HepG2 (cell line): Measurements from ENCODE around the gene KPNB1. TPM values are rescaled to one million over a fixed set of nuclear protein-coding genes. Genes with fewer than 3 reads are reported as not detected.

Source experiments
- FLYWCH1 ChIP-seq: sonication (generic); formaldehyde crosslinking; IDR thresholded peaks from 2 replicates; pipeline ENCODE4 v1.8.1; 2023; ENCODE audit warnings: mild to moderate bottlenecking, missing genetic modification reagents
- JUND ChIP-seq: sonication (generic); formaldehyde crosslinking; IDR thresholded peaks from 2 replicates; pipeline ENCODE4 v1.8.0; 2022; ENCODE audit warnings: mild to moderate bottlenecking, missing genetic modification reagents
- SIX1 ChIP-seq: sonication (generic); formaldehyde crosslinking; IDR thresholded peaks from 2 replicates; pipeline ENCODE4 v1.4.0; 2020; ENCODE audit warnings: missing genetic modification reagents, borderline replicate concordance
- SNAPC2 ChIP-seq: sonication (generic); formaldehyde crosslinking; IDR thresholded peaks from 2 replicates; pipeline ENCODE4 v1.8.1; 2022; ENCODE audit warnings: mild to moderate bottlenecking, missing genetic modification reagents
- SP2 ChIP-seq: sonication (generic); formaldehyde crosslinking; IDR thresholded peaks from 2 replicates; pipeline ENCODE4 v1.5.1; 2020; ENCODE audit warnings: mild to moderate bottlenecking, missing genetic modification reagents
- TEAD3 ChIP-seq: optimal IDR thresholded peaks from 2 replicates; pipeline ENCODE3; 2016; ENCODE audit warnings: borderline replicate concordance
- TOE1 ChIP-seq: sonication (generic); formaldehyde crosslinking; IDR thresholded peaks from 2 replicates; pipeline ENCODE4 v1.4.0; 2020; ENCODE audit warnings: mild to moderate bottlenecking, missing genetic modification reagents
- TP53 ChIP-seq: sonication (generic); formaldehyde crosslinking; conservative IDR thresholded peaks from 2 replicates; pipeline ENCODE4 v1.4.0; 2020; ENCODE audit warnings: missing genetic modification reagents
- ZFP1 ChIP-seq: IDR thresholded peaks from 2 replicates; pipeline ENCODE4 v1.6.1; 2016
- ZMYM2 ChIP-seq: sonication (generic); formaldehyde crosslinking; IDR thresholded peaks from 2 replicates; pipeline ENCODE4 v1.8.0; 2022; ENCODE audit warnings: mild to moderate bottlenecking, missing genetic modification reagents
- ZNF619 ChIP-seq: sonication (generic); formaldehyde crosslinking; IDR thresholded peaks from 2 replicates; pipeline ENCODE4 v1.4.0; 2020; ENCODE audit warnings: mild to moderate bottlenecking, missing genetic modification reagents
- ZNF709 ChIP-seq: sonication (generic); formaldehyde crosslinking; IDR thresholded peaks from 2 replicates; pipeline ENCODE4 v1.5.0; 2020; ENCODE audit warnings: mild to moderate bottlenecking, missing genetic modification reagents
- ZSCAN29 ChIP-seq: sonication (generic); formaldehyde crosslinking; conservative IDR thresholded peaks from 2 replicates; pipeline ENCODE4 v1.4.0; 2020; ENCODE audit warnings: mild to moderate bottlenecking, missing genetic modification reagents
- polyA plus RNA-seq, 8 experiments: library from polyadenylated mRNA; depleted of rRNA in 3 of 8; stranded (reverse) in 7 of 8; unstranded in 1 of 8; fragments of >200 nt; fragmentation: Illumina TruSeq in 4 of 8; extraction: Trizol in 4 of 8; gene quantifications; 2 replicates each; pipeline versions ENCODE4 v1.2.1 to v1.2.3, GENCODE V29; 2011 to 2016; ENCODE audit warnings: low read depth in 4 of 8, missing spikeins in 1 of 8, mixed read lengths in 1 of 8; ENCODE audit not compliant: insufficient read depth in 1 of 8
- total RNA-seq, 5 experiments: library from RNA; depleted of rRNA; stranded (reverse); fragments of >200 nt; fragmentation: Illumina TruSeq; extraction: Trizol; gene quantifications; 2 replicates each; pipeline ENCODE4 v1.2.3, GENCODE V29; 2016; ENCODE audit warnings: low read depth in 1 of 5
- TF ChIP-seq, protein P1 (sequence below): IDR thresholded peaks from 2 replicates; pipeline ENCODE4 v1.6.1; 2016; ENCODE audit warnings: low read depth
- TF ChIP-seq, protein P2 (sequence below): IDR thresholded peaks from 2 replicates; pipeline ENCODE4 v1.6.1; 2012; ENCODE audit warnings: low read length, improper control_type of control experiment
- TF ChIP-seq, protein P3 (sequence below), 2 experiments: IDR thresholded peaks; 2 replicates each; pipeline ENCODE4 v1.6.1; 2011 to 2012; ENCODE audit warnings: low read length in 2 of 2, borderline replicate concordance in 1 of 2, low read depth in 1 of 2, mild to moderate bottlenecking in 1 of 2, moderate library complexity in 1 of 2
- TF ChIP-seq, protein P4 (sequence below): sonication (generic); formaldehyde crosslinking; IDR thresholded peaks from 2 replicates; pipeline ENCODE4 v1.8.1; 2023; ENCODE audit warnings: missing genetic modification reagents, mild to moderate bottlenecking, borderline replicate concordance

The KPNB1 gene
- total and polyA plus RNA-seq, 2 of the 13 experiments (the other 11 are each of a cell fraction or from before 2014, with no cell fraction given): 164 to 424 TPM

DNA sequence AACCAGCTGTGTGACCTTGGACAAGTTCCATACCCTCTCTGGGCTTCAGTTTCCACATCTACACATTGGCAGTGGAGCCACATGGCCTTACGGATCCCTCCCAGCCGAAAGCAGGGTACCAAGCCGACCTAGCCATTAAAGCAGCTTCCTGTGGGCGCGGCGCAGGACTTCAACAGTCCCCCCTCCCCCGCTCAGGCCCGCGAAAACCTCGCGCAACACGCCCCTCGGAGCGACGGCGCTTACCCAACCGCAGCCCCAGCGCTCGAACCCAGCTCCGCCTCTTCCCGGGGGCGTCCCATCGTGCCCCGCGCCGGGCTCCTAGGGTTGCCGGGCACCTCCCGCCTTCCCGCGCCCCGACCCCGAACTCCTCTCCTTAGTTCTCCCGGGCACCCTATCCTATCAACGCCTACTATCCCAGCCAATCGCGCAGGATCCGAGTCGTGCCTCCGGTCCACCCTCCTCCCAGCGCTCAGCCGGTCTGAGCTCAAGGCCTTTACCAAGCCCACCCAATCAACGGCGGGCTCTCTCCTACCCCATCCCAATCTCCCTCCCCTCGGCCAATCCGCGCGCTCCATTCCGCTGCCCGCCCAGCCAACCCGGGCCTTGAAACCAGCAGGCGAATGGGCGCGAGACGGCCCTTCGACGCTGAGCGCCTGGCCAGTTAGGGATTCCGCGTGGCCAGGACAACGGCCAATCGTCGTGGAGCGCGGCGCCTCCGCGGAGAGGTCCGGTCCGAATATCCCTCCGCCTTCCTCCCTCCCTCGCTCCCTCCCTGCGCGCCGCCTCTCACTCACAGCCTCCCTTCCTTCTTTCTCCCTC lies at the start of gene KPNB1 (continued):
- TF ChIP-seq, protein P1, sequence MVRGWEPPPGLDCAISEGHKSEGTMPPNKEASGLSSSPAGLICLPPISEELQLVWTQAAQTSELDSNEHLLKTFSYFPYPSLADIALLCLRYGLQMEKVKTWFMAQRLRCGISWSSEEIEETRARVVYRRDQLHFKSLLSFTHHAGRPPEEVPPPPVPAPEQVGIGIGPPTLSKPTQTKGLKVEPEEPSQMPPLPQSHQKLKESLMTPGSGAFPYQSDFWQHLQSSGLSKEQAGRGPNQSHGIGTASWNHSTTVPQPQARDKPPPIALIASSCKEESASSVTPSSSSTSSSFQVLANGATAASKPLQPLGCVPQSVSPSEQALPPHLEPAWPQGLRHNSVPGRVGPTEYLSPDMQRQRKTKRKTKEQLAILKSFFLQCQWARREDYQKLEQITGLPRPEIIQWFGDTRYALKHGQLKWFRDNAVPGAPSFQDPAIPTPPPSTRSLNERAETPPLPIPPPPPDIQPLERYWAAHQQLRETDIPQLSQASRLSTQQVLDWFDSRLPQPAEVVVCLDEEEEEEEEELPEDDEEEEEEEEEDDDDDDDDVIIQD: peak; percentile 86; the same call in 1 of the 2 replicates
- peak; percentile 96 for TF ChIP-seq SP2
- TF ChIP-seq JUND (CRISPR knock-in tag): peak; percentile 43; the same call in 1 of the 2 replicates
- TF ChIP-seq TOE1 (CRISPR knock-in tag): 0 out of 2 replicates have a peak, but pooled peaks have one; percentile 23
- TF ChIP-seq TP53 (CRISPR knock-in tag): peak; percentile 26; the same call in 1 of the 2 replicates
- peak; percentile 79; the same call in 1 of the 2 replicates for TF ChIP-seq SNAPC2 (CRISPR knock-in tag)
- TF ChIP-seq, protein P2, sequence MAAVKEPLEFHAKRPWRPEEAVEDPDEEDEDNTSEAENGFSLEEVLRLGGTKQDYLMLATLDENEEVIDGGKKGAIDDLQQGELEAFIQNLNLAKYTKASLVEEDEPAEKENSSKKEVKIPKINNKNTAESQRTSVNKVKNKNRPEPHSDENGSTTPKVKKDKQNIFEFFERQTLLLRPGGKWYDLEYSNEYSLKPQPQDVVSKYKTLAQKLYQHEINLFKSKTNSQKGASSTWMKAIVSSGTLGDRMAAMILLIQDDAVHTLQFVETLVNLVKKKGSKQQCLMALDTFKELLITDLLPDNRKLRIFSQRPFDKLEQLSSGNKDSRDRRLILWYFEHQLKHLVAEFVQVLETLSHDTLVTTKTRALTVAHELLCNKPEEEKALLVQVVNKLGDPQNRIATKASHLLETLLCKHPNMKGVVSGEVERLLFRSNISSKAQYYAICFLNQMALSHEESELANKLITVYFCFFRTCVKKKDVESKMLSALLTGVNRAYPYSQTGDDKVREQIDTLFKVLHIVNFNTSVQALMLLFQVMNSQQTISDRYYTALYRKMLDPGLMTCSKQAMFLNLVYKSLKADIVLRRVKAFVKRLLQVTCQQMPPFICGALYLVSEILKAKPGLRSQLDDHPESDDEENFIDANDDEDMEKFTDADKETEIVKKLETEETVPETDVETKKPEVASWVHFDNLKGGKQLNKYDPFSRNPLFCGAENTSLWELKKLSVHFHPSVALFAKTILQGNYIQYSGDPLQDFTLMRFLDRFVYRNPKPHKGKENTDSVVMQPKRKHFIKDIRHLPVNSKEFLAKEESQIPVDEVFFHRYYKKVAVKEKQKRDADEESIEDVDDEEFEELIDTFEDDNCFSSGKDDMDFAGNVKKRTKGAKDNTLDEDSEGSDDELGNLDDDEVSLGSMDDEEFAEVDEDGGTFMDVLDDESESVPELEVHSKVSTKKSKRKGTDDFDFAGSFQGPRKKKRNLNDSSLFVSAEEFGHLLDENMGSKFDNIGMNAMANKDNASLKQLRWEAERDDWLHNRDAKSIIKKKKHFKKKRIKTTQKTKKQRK: no peak
- no peak; the same call in 1 of the 2 replicates for TF ChIP-seq FLYWCH1 (CRISPR knock-in tag)
- TF ChIP-seq, protein P3, sequence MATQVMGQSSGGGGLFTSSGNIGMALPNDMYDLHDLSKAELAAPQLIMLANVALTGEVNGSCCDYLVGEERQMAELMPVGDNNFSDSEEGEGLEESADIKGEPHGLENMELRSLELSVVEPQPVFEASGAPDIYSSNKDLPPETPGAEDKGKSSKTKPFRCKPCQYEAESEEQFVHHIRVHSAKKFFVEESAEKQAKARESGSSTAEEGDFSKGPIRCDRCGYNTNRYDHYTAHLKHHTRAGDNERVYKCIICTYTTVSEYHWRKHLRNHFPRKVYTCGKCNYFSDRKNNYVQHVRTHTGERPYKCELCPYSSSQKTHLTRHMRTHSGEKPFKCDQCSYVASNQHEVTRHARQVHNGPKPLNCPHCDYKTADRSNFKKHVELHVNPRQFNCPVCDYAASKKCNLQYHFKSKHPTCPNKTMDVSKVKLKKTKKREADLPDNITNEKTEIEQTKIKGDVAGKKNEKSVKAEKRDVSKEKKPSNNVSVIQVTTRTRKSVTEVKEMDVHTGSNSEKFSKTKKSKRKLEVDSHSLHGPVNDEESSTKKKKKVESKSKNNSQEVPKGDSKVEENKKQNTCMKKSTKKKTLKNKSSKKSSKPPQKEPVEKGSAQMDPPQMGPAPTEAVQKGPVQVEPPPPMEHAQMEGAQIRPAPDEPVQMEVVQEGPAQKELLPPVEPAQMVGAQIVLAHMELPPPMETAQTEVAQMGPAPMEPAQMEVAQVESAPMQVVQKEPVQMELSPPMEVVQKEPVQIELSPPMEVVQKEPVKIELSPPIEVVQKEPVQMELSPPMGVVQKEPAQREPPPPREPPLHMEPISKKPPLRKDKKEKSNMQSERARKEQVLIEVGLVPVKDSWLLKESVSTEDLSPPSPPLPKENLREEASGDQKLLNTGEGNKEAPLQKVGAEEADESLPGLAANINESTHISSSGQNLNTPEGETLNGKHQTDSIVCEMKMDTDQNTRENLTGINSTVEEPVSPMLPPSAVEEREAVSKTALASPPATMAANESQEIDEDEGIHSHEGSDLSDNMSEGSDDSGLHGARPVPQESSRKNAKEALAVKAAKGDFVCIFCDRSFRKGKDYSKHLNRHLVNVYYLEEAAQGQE (IDR thresholded peaks at IDR 0.05; ENCODE audit: borderline replicate concordance in 1 of 2, low read depth in 1 of 2, low read length in 2 of 2): peak in 1 of 2 experiments; percentile 53; a peak in 1 of 4 replicates
- peak; percentile 79 for TF ChIP-seq TEAD3 (CRISPR knock-in tag)
- TF ChIP-seq ZNF709: peak; percentile 89
- peak; percentile 62; the same call in 1 of the 2 replicates for TF ChIP-seq SIX1
- no peak for TF ChIP-seq ZMYM2
- TF ChIP-seq, protein P4, sequence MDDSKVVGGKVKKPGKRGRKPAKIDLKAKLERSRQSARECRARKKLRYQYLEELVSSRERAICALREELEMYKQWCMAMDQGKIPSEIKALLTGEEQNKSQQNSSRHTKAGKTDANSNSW (CRISPR knock-in tag): peak; percentile 96; the same call in 1 of the 2 replicates
- TF ChIP-seq ZSCAN29: peak; percentile 69
- TF ChIP-seq ZNF619 (CRISPR knock-in tag): no peak; the same call in 1 of the 2 replicates
- 0 out of 2 replicates have a peak, but pooled peaks have one; percentile 79 for TF ChIP-seq ZFP1 (CRISPR knock-in tag)
